Mucosa of stomach (tissue), 1 donor: ENCODE data around the gene B3GAT3.
"Not testable (repeated sequence)": the region's sequence is repeated elsewhere in the genome, so short reads cannot be mapped to it uniquely, and the experiment has no call there.

Experiments
- H3K27me3 ChIP-seq: one replicate; pipeline ENCODE4 v1.7.0; 2013; ENCODE audit warnings: mild to moderate bottlenecking, low read length; ENCODE audit not compliant: control insufficient read depth, insufficient read depth
- H3K36me3 ChIP-seq: one replicate; pipeline ENCODE4 v1.7.0; 2013; ENCODE audit warnings: low read length; ENCODE audit not compliant: control insufficient read depth, insufficient read depth
- H3K4me1 ChIP-seq: one replicate; pipeline ENCODE4 v1.7.0; 2013; ENCODE audit warnings: mild to moderate bottlenecking, low read length; ENCODE audit not compliant: control insufficient read depth, insufficient read depth
- H3K4me3 ChIP-seq: one replicate; pipeline ENCODE4 v1.7.0; 2013; ENCODE audit warnings: low read length
- H3K9ac ChIP-seq: one replicate; pipeline ENCODE4 v1.7.0; 2013; ENCODE audit warnings: mild to moderate bottlenecking, low read length, moderate library complexity
- H3K9me3 ChIP-seq: one replicate; pipeline ENCODE4 v1.7.0; 2013; ENCODE audit warnings: mild to moderate bottlenecking, low read length, moderate library complexity; ENCODE audit not compliant: control insufficient read depth
- donor health status: Pancreatic carcinoma.

Gene B3GAT3

GRCh38 chr11:62627713-62628112, 5.9 kb upstream of the B3GAT3 start:
- H3K9ac ChIP-seq: no peak overlapping the region
- peaks cover 3% of the 10 kb centered on the region for H3K4me1 ChIP-seq
- no peak overlapping the region for H3K4me3 ChIP-seq
- no peaks in the 10 kb centered on the region for H3K9me3 ChIP-seq
- H3K27me3 ChIP-seq: no peaks in the 10 kb centered on the region
- H3K36me3 ChIP-seq: peaks cover 43% of the 10 kb centered on the region

DNA sequence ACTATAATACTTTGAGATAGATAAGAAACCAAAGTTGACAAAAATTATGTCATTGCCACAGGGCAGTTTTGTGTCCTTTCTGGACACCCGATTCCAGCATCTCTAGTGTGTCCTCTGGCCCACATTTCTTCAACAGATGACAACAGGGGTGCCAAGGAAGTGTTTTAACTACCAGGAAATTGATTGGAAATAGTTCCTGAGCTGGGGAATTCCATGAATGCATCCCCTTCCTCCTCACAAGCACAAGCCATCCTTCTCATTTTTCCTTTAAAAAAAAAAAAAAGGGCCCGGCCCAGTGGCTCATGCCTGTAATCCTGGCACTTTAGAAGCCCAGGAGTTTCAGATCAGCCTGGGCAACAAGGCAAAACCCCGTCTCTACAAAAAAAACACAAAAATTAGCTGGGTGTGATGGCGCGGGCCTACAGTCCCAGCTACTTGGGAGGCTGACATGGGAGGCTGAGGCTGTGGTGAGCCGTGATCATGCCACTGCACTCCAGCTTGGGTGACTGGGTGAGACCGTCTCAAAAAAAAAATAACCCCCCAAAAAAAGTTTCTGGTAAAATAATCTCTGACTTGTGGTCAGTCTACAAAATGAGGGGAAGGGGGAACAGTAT, 797 bp upstream of the B3GAT3 start:
- Histone ChIP-seq H3K27me3 (no peaks in the 10 kb centered on the region), H3K36me3 (peaks cover 18% of the 10 kb centered on the region), H3K4me3 (no peak overlapping the region), H3K9ac (peak overlapping the region; percentile 33), H3K4me1 (peaks cover 6% of the 10 kb centered on the region), H3K9me3 (no peaks in the 10 kb centered on the region)

GRCh38 chr11:62621027-62621566, 689 bp downstream of the B3GAT3 start:
- peak overlapping the region; percentile 75 for H3K9ac ChIP-seq
- no peaks in the 10 kb centered on the region for H3K9me3 ChIP-seq
- peaks cover 12% of the 10 kb centered on the region for H3K36me3 ChIP-seq
- no peaks in the 10 kb centered on the region for H3K27me3 ChIP-seq
- peaks cover 6% of the 10 kb centered on the region for H3K4me1 ChIP-seq
- peak overlapping the region; percentile 39 for H3K4me3 ChIP-seq

GRCh38 chr11:62616957-62617356, 4.8 kb downstream of the B3GAT3 start:
- H3K27me3 ChIP-seq, H3K36me3 ChIP-seq, H3K9ac ChIP-seq, H3K9me3 ChIP-seq, H3K4me3 ChIP-seq: not testable (repeated sequence)
- H3K4me1 ChIP-seq: peaks cover 19% of the 10 kb centered on the region

- Histone ChIP-seq H3K27me3 (no peaks in the 10 kb centered on the region), H3K9ac (no peak overlapping the region), H3K36me3 (no peaks in the 10 kb centered on the region)
These were observed 6.3 kb downstream of the B3GAT3 start for GRCh38 chr11:62615521-62615920.

GRCh38 chr11:62614275-62614674, 7.5 kb downstream of the B3GAT3 start:
- Histone ChIP-seq H3K4me3 (no peak overlapping the region), H3K4me1 (peaks cover 32% of the 10 kb centered on the region), H3K9ac (no peak overlapping the region), H3K36me3 (no peaks in the 10 kb centered on the region), H3K9me3 (no peaks in the 10 kb centered on the region), H3K27me3 (no peaks in the 10 kb centered on the region)

More at GRCh38 chr11:62615521-62615920, 6.3 kb downstream of the B3GAT3 start:
- Histone ChIP-seq H3K9me3 (no peaks in the 10 kb centered on the region), H3K4me3 (no peak overlapping the region), H3K4me1 (peaks cover 32% of the 10 kb centered on the region)

- Histone ChIP-seq H3K36me3 (no peaks in the 10 kb centered on the region), H3K9ac (peak overlapping the region; percentile 86), H3K4me3 (no peak overlapping the region), H3K27me3 (no peaks in the 10 kb centered on the region), H3K4me1 (peaks cover 32% of the 10 kb centered on the region), H3K9me3 (no peaks in the 10 kb centered on the region)
These were observed 8.5 kb downstream of the B3GAT3 start for GRCh38 chr11:62613291-62613778.

GRCh38 chr11:62612366-62613290, 9.2 kb downstream of the B3GAT3 start, which contains the start of the genes EML3 and ROM1:
TSS of gene EML3 (minus strand) at chr11:62612775. CDS start at chr11:62612457, 318 bp downstream.
TSS of gene ROM1 (plus strand) at chr11:62613257. CDS start at chr11:62613282, 25 bp downstream.
- Histone ChIP-seq H3K4me3 (peak within 1 kb of the TSS; percentile 73), H3K27me3 (no peaks in the 10 kb centered on the region), H3K4me1 (peaks cover 32% of the 10 kb centered on the region), H3K9ac (peak within 1 kb of the TSS; percentile 86), H3K9me3 (no peaks in the 10 kb centered on the region), H3K36me3 (no peaks in the 10 kb centered on the region)

GRCh38 chr11:62611705-62612365, 10.0 kb downstream of the B3GAT3 start:
- Histone ChIP-seq H3K36me3 (no peaks in the 10 kb centered on the region), H3K27me3 (no peaks in the 10 kb centered on the region), H3K4me1 (peaks cover 32% of the 10 kb centered on the region), H3K4me3 (peak overlapping the region; percentile 73), H3K9ac (peak overlapping the region; percentile 86), H3K9me3 (no peaks in the 10 kb centered on the region)

DNA sequence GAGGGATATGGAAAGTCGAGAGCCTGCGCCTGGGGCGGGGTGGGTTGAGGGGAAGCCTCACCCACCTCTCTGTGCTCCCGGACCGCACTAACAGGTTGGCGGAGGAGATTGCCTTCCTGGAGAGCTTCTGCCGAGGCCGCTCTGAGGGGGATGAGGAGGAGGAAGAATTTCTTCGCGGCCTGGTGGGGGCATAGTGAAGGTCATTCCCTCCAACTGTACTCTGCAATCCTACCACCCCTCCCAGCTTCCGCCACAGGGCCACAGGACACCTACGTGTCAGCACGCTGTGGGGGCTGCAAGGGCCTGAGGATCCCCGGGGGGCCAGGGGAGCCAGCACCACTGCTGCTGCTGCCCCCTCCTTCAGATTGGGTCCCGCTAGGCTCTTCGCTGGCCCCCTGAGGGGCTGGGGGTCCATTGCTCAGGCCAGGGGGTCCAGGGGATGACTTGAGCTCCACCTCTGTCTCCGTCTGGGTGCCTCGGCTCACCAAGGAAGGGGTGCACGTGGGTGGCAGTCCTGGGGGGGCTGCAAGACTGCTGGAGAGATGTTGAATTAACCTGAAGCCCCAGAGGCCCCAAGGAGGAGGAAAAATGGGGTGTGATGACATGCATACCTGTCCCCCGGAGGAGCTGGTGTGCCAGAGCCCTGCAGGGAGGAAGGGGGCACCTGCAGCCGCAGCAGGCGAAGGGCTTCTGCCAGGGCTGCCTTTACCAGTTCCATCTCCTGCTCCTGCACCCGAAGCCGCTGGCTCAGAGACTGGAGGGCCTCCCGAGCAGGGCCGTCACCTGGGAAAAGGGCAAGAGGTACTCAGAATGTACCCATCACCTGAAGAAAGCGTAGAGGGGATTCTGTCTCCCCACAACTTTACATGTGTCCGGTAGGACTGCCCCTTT, 10.7 kb downstream of the B3GAT3 start:
- Histone ChIP-seq H3K27me3 (no peaks in the 10 kb centered on the region), H3K9me3 (no peaks in the 10 kb centered on the region), H3K9ac (peak overlapping the region; percentile 86), H3K4me1 (peaks cover 32% of the 10 kb centered on the region), H3K4me3 (no peak overlapping the region), H3K36me3 (no peaks in the 10 kb centered on the region)

GRCh38 chr11:62610403-62610802, 11.4 kb downstream of the B3GAT3 start:
- no peaks in the 10 kb centered on the region for H3K27me3 ChIP-seq
- no peak overlapping the region for H3K9ac ChIP-seq
- H3K4me1 ChIP-seq: peaks cover 32% of the 10 kb centered on the region
- no peaks in the 10 kb centered on the region for H3K36me3 ChIP-seq
- no peaks in the 10 kb centered on the region for H3K9me3 ChIP-seq
- no peak overlapping the region for H3K4me3 ChIP-seq
